Brain microvascular endothelial cell (primary cell): ENCODE results near the gene DHRS3.

Experiments
- DNase-seq: peaks from one replicate; pipeline ENCODE4 v3.0.0-alpha.2; 2020
- H3K27ac ChIP-seq: fragments of 250-450 bp; sonication (Bioruptor Pico); 2 replicates; pipeline ENCODE4 v1.5.1; 2020; ENCODE audit warnings: mild to moderate bottlenecking, moderate library complexity
- H3K27me3 ChIP-seq: fragments of 250-450 bp; sonication (Bioruptor Pico); replicated peaks from 2 replicates; pipeline ENCODE4 v1.5.1; 2020; ENCODE audit warnings: mild to moderate bottlenecking
- H3K36me3 ChIP-seq: fragments of 250-450 bp; sonication (Bioruptor Pico); replicated peaks from 2 replicates; pipeline ENCODE4 v1.5.1; 2020; ENCODE audit warnings: mild to moderate bottlenecking
- H3K4me3 ChIP-seq: 2 replicates; pipeline ENCODE4 v1.5.1; 2011; ENCODE audit warnings: low read depth, mild to moderate bottlenecking, control low read depth, low read length, moderate library complexity
- in situ Hi-C: cut with HindIII; loops from 2 replicates; pipeline ENCODE4 v1.10.0; 2017; ENCODE audit warnings: low sequenced_read_pairs, low pct_ligation_motif_present
- TF ChIP-seq, protein P1 (sequence below): IDR thresholded peaks from 2 replicates; pipeline ENCODE4 v1.5.1; 2011; ENCODE audit warnings: low read depth, mild to moderate bottlenecking, moderate library complexity, low read length, control low read depth, inconsistent platforms; ENCODE audit errors: missing control alignments

The DHRS3 gene

DNA sequence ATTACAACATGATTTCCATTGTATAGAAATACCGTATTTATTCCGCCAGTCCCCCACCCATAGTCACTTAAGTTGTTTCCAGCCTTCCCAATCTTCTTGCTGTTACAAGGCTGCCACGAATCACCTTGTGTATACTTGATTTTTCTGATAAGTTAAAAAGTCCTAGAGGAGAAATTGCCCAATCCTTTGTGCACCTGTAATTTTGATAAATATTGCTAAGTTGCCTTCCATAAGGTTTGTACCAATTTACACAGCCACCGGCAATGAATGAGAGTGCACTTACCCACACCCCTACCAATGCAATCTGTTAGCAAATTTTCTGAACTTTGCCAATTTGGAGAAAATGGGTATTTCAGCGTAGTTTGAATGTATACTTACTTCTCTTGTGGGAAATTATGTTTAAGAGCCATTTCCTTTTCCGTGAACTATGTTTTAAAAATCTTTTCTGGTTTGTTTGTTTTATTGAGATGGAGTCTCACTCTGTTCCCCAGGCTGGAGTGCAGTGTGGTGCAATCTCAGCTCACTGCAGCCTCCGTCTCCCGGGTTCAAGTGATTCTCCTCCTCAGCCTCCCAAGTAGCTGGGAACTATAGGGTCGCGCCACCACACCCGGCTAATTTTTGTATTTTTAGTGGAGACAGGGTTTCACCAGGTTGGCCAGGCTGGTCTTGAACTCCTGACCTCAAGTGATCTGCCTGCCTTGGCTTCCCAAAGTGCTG is 87.4 kb downstream of the DHRS3 start:
- Histone ChIP-seq H3K27ac (no peak overlapping the region), H3K36me3 (no peaks in the 10 kb centered on the region), H3K27me3 (no peaks in the 10 kb centered on the region), H3K4me3 (no peak overlapping the region)
- no peak for DNase-seq
- in situ Hi-C loops: no loop called here
- TF ChIP-seq, protein P1, sequence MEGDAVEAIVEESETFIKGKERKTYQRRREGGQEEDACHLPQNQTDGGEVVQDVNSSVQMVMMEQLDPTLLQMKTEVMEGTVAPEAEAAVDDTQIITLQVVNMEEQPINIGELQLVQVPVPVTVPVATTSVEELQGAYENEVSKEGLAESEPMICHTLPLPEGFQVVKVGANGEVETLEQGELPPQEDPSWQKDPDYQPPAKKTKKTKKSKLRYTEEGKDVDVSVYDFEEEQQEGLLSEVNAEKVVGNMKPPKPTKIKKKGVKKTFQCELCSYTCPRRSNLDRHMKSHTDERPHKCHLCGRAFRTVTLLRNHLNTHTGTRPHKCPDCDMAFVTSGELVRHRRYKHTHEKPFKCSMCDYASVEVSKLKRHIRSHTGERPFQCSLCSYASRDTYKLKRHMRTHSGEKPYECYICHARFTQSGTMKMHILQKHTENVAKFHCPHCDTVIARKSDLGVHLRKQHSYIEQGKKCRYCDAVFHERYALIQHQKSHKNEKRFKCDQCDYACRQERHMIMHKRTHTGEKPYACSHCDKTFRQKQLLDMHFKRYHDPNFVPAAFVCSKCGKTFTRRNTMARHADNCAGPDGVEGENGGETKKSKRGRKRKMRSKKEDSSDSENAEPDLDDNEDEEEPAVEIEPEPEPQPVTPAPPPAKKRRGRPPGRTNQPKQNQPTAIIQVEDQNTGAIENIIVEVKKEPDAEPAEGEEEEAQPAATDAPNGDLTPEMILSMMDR: no peak

DNA sequence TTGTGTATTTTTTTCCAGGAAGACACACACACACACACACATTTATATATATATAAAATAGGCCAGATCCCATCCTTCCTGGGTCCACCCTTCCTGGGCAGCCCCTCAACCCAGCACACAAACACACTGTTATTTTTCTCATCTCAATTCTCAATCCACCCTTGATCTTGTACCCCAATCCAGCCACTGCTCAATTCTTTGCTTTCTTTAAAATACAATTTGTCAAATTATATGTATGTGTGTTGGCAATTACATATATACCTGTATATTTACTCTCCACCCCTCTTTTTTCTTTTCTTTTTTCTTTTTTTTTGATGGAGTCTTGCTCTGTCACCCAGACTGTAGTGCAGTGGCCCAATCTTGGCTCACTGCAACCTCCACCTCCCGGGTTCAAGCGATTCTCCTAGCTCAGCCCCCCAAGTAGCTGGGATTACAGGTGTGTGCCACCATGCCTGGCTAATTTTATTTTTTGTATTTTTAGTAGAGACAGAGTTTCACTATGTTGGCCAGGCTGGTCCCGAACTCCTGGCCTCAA is 88.3 kb downstream of the DHRS3 start:
- in situ Hi-C loops: no loop called here
- TF ChIP-seq, protein P1: no peak
- no peaks in the 10 kb centered on the region for H3K36me3 ChIP-seq
- no peak for DNase-seq
- H3K4me3 ChIP-seq: no peak overlapping the region
- no peaks in the 10 kb centered on the region for H3K27me3 ChIP-seq
- no peak overlapping the region for H3K27ac ChIP-seq

DNA sequence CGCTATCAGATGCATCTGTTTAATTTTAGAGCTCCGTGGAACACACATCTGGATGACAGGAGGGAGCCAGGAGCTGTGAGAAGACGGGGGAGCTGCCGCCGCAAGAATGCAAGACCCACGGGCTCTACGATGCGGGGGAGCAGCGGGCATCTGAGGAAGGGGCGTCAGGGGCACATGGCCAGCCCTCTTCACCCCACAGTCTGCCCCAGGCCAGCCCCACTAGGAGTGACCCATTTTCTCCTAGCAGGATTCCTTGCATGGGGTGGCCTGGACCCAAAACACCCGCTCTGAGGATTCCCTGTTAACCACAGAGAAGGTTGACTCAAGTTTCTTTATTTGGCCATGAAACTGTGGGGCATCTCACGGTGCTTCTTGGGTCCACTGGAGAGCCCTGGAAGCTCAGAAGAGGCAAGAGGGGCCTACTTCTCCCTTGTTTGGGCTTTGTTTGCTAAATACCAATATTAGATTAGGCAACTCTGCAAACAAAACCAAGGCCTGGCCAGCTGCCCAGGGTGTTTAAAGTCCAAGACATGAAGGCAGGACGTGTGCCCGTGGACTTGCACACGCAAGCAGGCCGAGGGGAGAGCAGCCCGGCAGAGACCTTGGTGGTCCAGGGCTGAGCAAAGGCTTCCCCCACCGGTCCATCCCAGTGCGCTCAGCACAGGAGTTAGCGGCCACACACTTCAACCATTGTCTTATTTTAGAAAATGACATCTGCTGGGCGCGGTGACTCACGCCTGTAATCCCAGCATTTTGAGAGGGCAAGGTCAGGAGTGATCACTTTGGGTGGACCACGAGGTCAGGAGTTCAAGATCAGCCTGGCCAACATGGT is 89.8 kb downstream of the DHRS3 start:
- H3K4me3 ChIP-seq: no peak overlapping the region
- H3K27ac ChIP-seq: peak overlapping the region; percentile 43

DNA sequence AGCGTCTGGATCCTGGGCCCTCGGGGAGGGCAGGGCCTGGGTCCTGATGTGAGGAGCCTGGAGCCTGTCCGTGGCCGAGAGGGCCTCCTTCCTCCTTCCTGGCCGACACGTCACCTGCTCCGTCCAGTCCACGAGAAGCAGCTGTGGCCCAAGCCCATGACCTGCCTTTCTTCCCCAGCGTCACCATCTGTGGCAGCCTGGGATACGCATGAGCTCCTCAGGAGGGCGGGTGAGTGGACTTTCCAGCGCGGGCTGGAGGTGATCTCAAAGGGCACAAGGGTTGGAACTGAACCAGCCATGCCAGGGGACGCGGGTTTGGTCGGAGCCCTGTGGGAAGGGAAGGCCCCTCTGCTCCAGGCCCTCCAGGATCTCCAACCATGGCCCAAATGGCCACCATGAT is 90.4 kb downstream of the DHRS3 start:
- Histone ChIP-seq H3K4me3 (no peak overlapping the region), H3K27ac (no peak overlapping the region), H3K27me3 (no peaks in the 10 kb centered on the region), H3K36me3 (no peaks in the 10 kb centered on the region)
- no peak for DNase-seq
- in situ Hi-C loops: no loop called here
- TF ChIP-seq, protein P1: no peak

More for the DNA sequence above, 89.8 kb downstream of the DHRS3 start:
- no peaks in the 10 kb centered on the region for H3K36me3 ChIP-seq
- in situ Hi-C loops: no loop called here
- H3K27me3 ChIP-seq: no peaks in the 10 kb centered on the region
- TF ChIP-seq, protein P1: no peak
- DNase-seq: peak; percentile 43

DNA sequence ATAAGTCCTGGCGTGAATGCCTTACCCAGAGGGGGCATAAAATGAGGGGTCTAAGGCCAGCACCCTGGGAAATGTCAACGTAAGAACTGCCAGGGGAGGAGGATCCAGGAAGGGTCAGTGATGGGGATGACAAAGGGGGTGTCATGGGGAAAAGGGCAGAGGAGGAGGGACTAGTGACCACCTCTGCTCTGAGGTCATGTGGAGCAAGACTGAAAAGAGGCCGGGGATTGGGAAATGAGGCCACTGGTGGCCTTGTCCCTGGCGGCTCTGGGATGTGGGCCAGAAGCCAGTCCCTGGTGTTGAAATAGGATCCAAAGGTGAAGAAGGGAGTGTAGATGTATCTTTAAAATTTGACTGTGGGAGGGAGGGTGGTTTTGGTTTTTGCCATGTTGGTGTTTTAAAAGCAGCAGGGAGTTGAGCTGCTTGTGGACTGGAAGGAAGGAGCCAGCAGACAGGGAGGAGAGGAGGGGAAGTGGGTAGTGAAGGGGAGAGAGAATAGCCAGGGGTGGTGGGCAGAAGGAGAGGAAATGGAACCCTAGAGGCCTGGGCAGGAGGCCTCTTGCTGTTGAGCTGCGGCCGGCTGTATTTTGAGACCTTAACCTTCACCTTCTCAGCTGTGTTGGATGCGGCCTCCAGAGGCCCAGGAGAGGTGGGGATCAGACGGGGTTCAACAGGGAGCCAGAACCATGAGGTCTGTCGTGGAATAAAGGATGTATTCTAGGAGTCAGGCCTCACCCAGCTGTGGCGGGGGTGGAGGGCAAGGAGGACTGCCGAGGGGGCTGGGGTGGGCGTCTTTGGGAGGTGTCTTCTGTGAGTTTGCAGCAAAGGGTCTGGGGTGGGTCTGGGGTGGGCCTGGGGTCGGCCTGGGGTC is 92.5 kb downstream of the DHRS3 start:
- no peak for DNase-seq
- Histone ChIP-seq H3K36me3 (no peaks in the 10 kb centered on the region), H3K27ac (no peak overlapping the region), H3K4me3 (no peak overlapping the region), H3K27me3 (no peaks in the 10 kb centered on the region)
- TF ChIP-seq, protein P1: no peak
- in situ Hi-C loops: no loop called here
